Measurements from ENCODE around the gene EXOG. TPM values are rescaled to one million over a fixed set of nuclear protein-coding genes. Genes with fewer than 3 reads are reported as not detected.

EXOG gene
- total and polyA plus RNA-seq, 2 of the 13 experiments (the other 11 are each of a cell fraction or from before 2014, with no cell fraction given): 5.5 to 9.5 TPM

- Histone ChIP-seq H3K4me3 (replicated peaks in 1 of 3; ENCODE audit: insufficient read depth in 1 of 3, low read depth in 2 of 3, low read length in 3 of 3) (no peak overlapping the region), H3K9me3 (ENCODE audit: low read length) (peaks cover 17% of the 10 kb centered on the region), H3K4me1 (ENCODE audit: insufficient read depth, low read length) (peaks cover 42% of the 10 kb centered on the region), H3K79me2 (ENCODE audit: insufficient read depth, low read length) (peaks cover 55% of the 10 kb centered on the region), H3K4me2 (ENCODE audit: low read depth, low read length) (no peak overlapping the region), H2AFZ (ENCODE audit: low read length) (no peak overlapping the region), H3K27me3 (ENCODE audit: control insufficient read depth in 1 of 2, insufficient read depth in 2 of 2, low read length in 2 of 2) (no peaks in the 10 kb centered on the region), H3K36me3 (replicated peaks in 1 of 2; ENCODE audit: control insufficient read depth in 1 of 2, insufficient read depth in 2 of 2, low read length in 2 of 2) (peaks cover 3 to 6% of the 10 kb centered on the region in 2 experiments; a peak in 3 of 5 replicates), H3K27ac (ENCODE audit: extremely low read length, insufficient read depth, low read length) (no peak overlapping the region), H4K20me1 (ENCODE audit: insufficient read depth, low read length) (peaks cover 43% of the 10 kb centered on the region), H3K9ac (ENCODE audit: insufficient read depth, low read depth, low read length) (no peak overlapping the region)
- BruUV-seq (replicated peaks): no TSS peak
- no peak for DNase-seq (ENCODE audit: low spot score)
- no peak for TF ChIP-seq ZKSCAN8 (CRISPR knock-in tag; IDR thresholded peaks at IDR 0.05; ENCODE audit: borderline replicate concordance)
- no peak for TF ChIP-seq FOXO1 (CRISPR knock-in tag; IDR thresholded peaks at IDR 0.05)
- no peak for TF ChIP-seq ZNF737 (CRISPR knock-in tag; IDR thresholded peaks at IDR 0.05; ENCODE audit: borderline replicate concordance)
- no peak for TF ChIP-seq ATF1 (CRISPR knock-in tag; IDR thresholded peaks at IDR 0.05)
- no peak for TF ChIP-seq SCMH1 (CRISPR knock-in tag; IDR thresholded peaks at IDR 0.05; ENCODE audit: borderline replicate concordance)
- no peak for TF ChIP-seq ZNF276 (CRISPR knock-in tag; IDR thresholded peaks at IDR 0.05; ENCODE audit: low read depth)
- no peak for TF ChIP-seq ZNF713 (CRISPR knock-in tag; IDR thresholded peaks at IDR 0.05)
- no peak for TF ChIP-seq ZSCAN30 (CRISPR knock-in tag; IDR thresholded peaks at IDR 0.05)
- TF ChIP-seq RNF2 (conservative IDR thresholded peaks at IDR 0.05; ENCODE audit: low read depth): no peak
- no peak for TF ChIP-seq NFRKB (IDR thresholded peaks at IDR 0.05)
- TF ChIP-seq THAP11 (CRISPR knock-in tag; IDR thresholded peaks at IDR 0.05): no peak
- TF ChIP-seq, protein P1, sequence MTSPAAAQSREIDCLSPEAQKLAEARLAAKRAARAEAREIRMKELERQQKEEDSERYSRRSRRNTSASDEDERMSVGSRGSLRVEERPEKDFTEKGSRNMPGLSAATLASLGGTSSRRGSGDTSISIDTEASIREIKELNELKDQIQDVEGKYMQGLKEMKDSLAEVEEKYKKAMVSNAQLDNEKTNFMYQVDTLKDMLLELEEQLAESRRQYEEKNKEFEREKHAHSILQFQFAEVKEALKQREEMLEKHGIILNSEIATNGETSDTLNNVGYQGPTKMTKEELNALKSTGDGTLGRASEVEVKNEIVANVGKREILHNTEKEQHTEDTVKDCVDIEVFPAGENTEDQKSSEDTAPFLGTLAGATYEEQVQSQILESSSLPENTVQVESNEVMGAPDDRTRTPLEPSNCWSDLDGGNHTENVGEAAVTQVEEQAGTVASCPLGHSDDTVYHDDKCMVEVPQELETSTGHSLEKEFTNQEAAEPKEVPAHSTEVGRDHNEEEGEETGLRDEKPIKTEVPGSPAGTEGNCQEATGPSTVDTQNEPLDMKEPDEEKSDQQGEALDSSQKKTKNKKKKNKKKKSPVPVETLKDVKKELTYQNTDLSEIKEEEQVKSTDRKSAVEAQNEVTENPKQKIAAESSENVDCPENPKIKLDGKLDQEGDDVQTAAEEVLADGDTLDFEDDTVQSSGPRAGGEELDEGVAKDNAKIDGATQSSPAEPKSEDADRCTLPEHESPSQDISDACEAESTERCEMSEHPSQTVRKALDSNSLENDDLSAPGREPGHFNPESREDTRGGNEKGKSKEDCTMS (CRISPR knock-in tag; conservative IDR thresholded peaks at IDR 0.05): no peak
- no peak for TF ChIP-seq KLF16 (CRISPR knock-in tag; IDR thresholded peaks at IDR 0.05)
- TF ChIP-seq MEIS2 (CRISPR knock-in tag; IDR thresholded peaks at IDR 0.05): no peak
- TF ChIP-seq ZNF775 (CRISPR knock-in tag; IDR thresholded peaks at IDR 0.05; ENCODE audit: borderline replicate concordance): no peak
- no peak for TF ChIP-seq ZNF629 (CRISPR knock-in tag; conservative IDR thresholded peaks at IDR 0.05)
- no peak for TF ChIP-seq ONECUT2 (CRISPR knock-in tag; IDR thresholded peaks at IDR 0.05)
- no peak for TF ChIP-seq ZNF337 (CRISPR knock-in tag; IDR thresholded peaks at IDR 0.05; ENCODE audit: borderline replicate concordance, low read depth)
- intact Hi-C loops (cut with micrococcal nuclease; ENCODE audit: unreplicated experiment): no loop called here
- FAIRE-seq: no peak
- POLR2A ChIA-PET: no interaction called here
- CTCF ChIA-PET (ENCODE audit: low intra/inter-chr PET ratio, low total read pairs): no interaction called here
- ATAC-seq: no peak
- 97% methylated on average over 2 of the region's 2 CpGs for WGBS (ENCODE audit: low lambda C conversion rate)
- in situ Hi-C loops (cut with HindIII; ENCODE audit: extremely low pct_ligation_motif_present, low pct_unique_long_range_greater_than_20kb): loop anchor here (25.0 kb wide), 1 partner anchor 336 kb away; the partner anchor contains the start of genes ACAA1 and MYD88
Observed at GRCh38 chr3:38473229-38473628, 22.9 kb upstream of the EXOG start.
